DMS114 treated with DMSO at 0.1 percent for 48 hours (cell line): ENCODE measurements around the gene RUNX1.

Experiments used
- DNase-seq: peaks from one replicate; lab custom pipeline; 2025; ENCODE audit not compliant: unreplicated experiment; lab: John Stamatoyannopoulos, UW

Gene RUNX1

GRCh38 chr21:34796518-34797200, 252.4 kb downstream of the RUNX1 start:
- no peak for DNase-seq

GRCh38 chr21:34795548-34796180, 253.4 kb downstream of the RUNX1 start:
- no peak for DNase-seq

GRCh38 chr21:34795175-34795547, 253.9 kb downstream of the RUNX1 start:
- DNase-seq = no peak

- DNase-seq = no peak
Measured at GRCh38 chr21:34794686-34795085, 254.4 kb downstream of the RUNX1 start.

GRCh38 chr21:34793471-34793870, 255.6 kb downstream of the RUNX1 start:
- no peak for DNase-seq

GRCh38 chr21:34792504-34793089, 256.5 kb downstream of the RUNX1 start:
- peak; percentile 15 for DNase-seq

- no peak for DNase-seq
Measured at GRCh38 chr21:34791776-34792503, 257.2 kb downstream of the RUNX1 start.

GRCh38 chr21:34790834-34791233, 258.3 kb downstream of the RUNX1 start:
- DNase-seq = no peak

GRCh38 chr21:34790341-34790740, 258.8 kb downstream of the RUNX1 start:
- DNase-seq = no peak

- no peak for DNase-seq
Measured at GRCh38 chr21:34788879-34789278, 260.2 kb downstream of the RUNX1 start.

- no peak for DNase-seq
Measured at GRCh38 chr21:34783815-34784214, 265.3 kb downstream of the RUNX1 start.

- DNase-seq = no peak
Measured at GRCh38 chr21:34782506-34783360, 266.4 kb downstream of the RUNX1 start.

- DNase-seq = no peak
Measured at GRCh38 chr21:34781526-34781925, 267.6 kb downstream of the RUNX1 start.

GRCh38 chr21:34779860-34780259, 269.2 kb downstream of the RUNX1 start:
- no peak for DNase-seq

GRCh38 chr21:34775793-34776192, 273.3 kb downstream of the RUNX1 start:
- DNase-seq = no peak

- DNase-seq = no peak
Measured at GRCh38 chr21:34774750-34775149, 274.4 kb downstream of the RUNX1 start.

- no peak for DNase-seq
Measured at GRCh38 chr21:34771512-34772028, 277.5 kb downstream of the RUNX1 start.

GRCh38 chr21:34770576-34770975, 278.5 kb downstream of the RUNX1 start:
- DNase-seq = no peak

- no peak for DNase-seq
Measured at GRCh38 chr21:34768326-34768725, 280.8 kb downstream of the RUNX1 start.

- no peak for DNase-seq
Measured at GRCh38 chr21:34766862-34767261, 282.2 kb downstream of the RUNX1 start.

- no peak for DNase-seq
Measured at GRCh38 chr21:34765619-34766018, 283.5 kb downstream of the RUNX1 start.
